ENCODE measurements around the gene CFAP90.

DNA sequence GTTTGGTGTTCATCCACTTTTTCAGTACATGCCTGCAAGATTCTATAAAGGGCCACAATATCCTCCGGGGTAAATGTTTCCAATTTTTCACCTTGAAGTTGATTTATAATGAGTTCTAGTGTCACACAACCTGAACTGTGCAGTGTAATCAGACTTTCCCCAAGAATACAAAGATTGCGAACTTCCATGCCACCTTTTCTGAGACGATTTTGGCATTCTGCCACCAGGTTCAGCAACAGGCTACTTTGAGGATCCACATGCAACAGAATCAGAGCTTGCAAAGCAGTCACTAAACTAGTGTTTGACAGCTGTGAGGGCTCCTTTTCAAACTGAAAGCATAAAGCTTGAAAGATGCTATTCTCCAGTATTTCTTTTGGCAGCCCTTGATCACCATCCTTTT, 16.3 kb upstream of the CFAP90 start:
- TF ChIP-seq ZNF274 (IDR thresholded peaks at IDR 0.05; ENCODE audit: low read depth, low read length), result no peak
- no peak for TF ChIP-seq YY1 (IDR thresholded peaks at IDR 0.05; ENCODE audit: insufficient read depth, insufficient read length)
